HG03342 (cell line): ENCODE results near the gene DGKH.
"Not testable (repeated sequence)": the region's sequence is repeated elsewhere in the genome, so short reads cannot be mapped to it uniquely, and the experiment has no call there.

ENCODE experiments used
- ATAC-seq: cut with Tn5 transposase; IDR thresholded peaks from one replicate; pipeline ENCODE4 v1.9.1; 2021; ENCODE audit warnings: mild to moderate bottlenecking, moderate library complexity; ENCODE audit not compliant: unreplicated experiment

DGKH gene

DNA sequence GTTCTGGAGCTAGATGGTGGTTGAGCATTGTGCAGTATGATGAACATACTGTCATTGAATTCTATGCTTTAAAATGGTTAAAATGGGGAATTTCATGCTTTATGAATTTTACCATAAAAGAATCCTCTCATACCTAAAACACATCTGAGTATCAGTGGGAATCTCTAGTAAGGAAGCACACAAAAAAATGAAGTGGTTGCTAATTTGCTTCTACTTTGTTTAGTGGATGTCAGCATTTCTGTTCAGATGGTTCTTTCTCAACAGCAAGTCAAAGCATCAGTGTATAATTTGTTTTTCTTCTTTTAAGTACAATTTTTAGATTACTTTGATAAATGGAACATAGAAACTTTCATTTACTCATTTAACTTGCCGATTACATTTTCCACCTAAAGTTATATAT is 171.4 kb downstream of the DGKH start:
- no peak for ATAC-seq

DNA sequence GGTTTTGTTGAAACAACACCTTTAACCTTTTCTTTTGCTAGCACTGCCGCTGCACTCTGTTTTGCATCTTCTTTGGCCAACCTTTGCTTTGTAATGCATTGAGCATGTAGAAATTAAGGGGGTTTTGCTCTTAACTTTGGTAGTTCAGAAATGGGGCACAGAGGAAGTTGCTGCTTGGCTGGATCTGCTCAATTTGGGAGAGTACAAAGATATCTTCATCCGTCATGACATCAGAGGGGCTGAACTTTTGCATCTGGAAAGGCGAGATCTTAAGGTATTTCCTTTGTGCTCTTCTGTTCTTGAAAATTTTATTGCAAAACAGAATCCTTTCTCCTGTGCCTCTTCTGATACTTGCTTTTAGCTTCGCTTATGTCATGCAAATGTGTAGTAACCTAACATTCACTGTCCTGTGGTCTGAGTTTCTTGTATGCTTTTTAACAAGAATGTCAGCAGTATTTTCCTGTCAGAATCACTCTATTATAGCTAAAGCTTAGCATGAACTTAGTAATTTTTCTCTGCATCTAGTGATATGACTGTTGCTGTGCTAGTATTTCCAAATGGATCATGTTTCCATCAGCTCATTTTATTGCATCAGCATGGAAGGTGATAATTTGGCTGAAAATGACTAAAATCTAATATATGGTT is 172.8 kb downstream of the DGKH start:
- ATAC-seq: no peak

DNA sequence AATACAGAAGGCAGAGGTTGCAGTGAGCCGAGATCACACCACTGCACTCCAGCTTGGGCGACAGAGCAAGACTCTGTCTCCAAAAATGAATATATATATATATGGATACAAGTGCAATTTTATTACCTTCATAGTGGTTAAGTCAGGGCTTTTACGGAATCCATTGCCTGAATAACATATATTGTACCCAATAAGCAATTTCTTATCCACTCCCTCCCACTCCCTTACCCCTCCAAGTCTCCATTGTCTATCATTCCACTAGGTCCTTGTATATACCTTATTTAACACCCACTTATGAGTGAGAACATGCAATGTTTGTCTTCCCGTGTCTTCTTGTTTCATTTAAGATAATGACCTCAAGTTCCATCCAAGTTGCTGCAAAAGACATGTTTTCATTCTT is 175.2 kb downstream of the DGKH start:
- no peak for ATAC-seq

DNA sequence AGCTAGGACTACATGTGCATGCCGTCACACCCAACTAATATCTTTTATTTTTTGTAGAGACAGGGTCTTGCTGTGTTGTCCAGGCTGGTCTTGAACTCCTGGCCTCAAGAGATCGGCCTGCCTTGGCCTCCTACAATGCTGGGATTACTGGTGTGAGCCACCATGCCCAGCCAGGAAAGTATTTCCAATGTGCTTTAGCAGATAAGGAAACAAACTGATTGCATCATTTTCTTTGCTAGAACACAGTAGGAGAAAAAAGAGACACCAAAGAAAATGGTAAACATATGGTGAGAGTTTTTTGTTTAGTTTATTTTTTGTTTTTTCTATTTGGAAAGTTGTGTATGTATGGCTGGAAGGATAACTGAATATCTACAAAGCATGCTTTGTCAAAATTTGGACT is 176.6 kb downstream of the DGKH start:
- ATAC-seq: no peak

DNA sequence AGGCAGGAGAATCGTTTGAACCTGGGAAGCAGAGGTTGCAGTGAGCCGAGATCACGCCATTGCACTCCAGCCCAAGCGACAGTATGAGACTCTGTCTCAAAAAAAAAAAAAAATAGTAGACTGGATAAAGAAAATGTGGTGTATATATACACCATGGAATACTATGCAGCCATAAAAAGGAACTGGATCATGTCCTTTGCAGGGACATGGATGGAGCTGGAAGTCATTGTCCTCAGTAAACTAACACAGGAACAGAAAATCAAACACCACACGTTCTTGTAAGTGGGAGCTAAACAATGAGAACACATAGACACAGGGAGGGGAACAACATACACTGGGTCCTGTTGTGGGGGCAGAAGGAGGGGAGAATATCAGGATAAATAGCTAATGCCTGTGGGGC is 178.3 kb downstream of the DGKH start:
- not testable (repeated sequence) for ATAC-seq

DNA sequence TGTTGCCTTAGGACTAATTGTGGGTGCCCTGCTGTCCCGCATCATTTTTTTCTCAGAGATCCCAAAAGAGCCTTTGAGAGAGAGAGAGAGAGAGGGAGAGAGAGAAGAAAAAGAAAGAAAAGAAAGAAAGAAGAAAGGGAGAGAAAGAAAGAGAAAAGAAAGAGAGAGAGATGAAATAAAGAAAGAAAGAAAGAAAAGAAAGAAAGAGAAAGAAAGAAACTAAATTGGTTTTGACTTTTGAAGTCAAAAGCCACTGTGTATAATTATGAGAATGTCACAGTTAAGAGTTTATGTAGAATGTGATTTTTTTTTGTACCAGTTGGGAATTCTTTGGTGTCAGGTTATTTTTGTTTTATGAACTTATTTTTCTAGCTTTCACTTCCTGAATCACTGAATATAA is 180.1 kb downstream of the DGKH start:
- no peak for ATAC-seq

DNA sequence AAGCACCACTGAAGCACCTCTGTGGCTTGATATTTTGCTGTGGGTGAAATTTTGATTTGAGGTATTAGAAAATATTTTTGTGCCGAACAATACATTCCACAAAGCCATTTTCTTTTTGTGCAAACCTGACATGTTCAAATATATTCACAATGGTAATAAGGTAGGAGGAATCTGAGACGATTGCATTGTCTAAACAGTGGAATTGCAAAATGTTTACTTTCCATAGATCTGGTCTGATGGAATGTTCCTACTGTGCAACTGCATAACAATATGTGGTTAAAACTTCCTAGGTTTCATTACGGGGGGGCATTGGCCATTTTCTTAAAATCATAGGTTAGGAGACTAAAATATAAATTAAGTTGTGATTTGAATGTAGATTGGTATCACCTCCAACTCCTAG is 180.8 kb downstream of the DGKH start:
- ATAC-seq: no peak

DNA sequence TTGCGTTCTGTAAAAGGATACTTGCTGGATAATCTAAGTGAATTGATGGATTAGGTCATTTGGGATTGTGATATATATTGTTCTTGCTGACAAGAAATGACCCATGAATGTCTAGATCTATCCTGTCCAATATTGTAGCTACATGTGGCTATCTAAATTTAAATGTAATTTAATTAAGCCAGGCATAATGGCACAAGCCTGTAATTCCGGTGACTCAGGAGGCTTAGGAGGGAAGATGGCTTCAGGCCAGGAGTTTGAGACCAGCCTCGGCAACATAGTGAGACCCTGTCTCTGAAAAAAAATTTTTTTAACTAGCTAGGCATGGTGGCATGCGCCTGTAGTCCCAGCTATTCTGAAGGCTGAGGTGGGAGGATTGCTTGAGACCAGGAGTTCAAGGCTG is 184.2 kb downstream of the DGKH start:
- ATAC-seq: no peak

DNA sequence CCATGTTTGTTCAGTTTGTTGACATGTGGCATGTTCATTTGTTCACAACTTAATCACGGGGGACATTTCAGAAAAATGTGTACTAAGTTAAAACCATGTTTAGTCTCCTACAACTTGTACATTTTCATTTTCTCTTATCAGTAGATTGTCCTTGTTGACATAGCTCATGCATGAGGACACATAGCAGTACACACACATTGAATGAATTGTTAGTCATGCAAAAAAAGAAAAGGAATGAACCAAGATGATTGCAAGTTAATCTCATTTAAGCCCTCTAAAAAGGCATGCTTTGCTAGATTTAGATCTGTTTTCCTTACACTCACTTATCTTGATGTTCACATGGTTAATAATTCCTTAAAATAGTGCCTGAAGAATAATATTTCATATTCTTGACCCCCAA is 185.3 kb downstream of the DGKH start:
- no peak for ATAC-seq

DNA sequence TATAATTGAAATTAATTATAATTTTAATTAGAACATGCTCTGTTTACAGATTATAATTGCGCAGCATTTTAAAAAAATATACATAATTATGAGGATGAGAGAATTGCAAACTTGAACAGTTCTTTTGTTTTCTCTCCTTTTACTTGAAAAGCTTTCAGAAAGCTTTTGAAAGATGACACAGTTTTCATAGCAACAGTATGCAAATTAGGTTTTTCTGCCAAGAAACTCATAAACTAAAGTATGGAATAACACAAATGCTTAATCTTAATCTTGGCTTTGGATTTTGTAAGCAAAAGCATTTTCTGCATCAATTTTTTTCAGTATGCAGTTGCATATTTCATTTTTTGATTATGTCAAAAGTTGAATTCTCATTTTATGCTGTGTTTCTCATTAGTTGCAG is 190.7 kb downstream of the DGKH start:
- ATAC-seq: no peak

DNA sequence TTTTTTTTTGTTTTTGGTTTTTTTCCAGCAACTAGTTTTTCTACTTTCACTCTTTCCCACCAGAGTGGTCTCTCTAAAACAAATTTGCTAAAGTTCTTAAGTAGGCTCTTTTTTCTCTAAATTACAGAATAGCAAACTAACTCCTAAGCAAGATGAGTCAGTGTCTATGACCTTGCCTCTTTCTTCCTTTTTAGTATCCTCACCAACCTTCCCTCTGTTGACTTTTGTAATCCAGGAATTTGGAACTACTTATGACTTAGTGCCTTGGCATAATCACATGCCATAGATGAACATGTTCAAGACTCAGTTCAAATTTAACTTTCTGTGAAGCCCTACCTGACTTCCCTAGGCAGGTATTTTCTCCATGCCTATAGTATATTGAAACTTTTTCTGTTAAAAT is 191.2 kb downstream of the DGKH start:
- no peak for ATAC-seq

DNA sequence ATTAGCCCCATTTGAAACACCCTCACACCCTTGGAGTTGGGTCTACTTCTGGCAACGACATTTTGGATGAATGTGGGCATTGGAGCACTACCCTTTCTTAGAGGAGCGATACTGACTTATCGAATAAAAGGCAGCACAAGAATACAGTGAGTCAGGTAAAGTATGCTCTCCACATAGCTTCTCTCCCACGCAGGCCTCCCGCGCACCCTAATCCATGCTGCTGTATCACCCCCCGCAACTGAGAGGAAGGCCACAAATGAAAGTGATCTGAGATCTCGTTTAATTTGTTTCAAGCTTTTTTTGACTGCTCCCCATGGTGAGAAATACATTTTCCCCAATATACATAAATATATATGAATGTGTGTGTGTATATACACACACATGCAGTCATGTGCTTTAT is 198.1 kb downstream of the DGKH start:
- no peak for ATAC-seq

DNA sequence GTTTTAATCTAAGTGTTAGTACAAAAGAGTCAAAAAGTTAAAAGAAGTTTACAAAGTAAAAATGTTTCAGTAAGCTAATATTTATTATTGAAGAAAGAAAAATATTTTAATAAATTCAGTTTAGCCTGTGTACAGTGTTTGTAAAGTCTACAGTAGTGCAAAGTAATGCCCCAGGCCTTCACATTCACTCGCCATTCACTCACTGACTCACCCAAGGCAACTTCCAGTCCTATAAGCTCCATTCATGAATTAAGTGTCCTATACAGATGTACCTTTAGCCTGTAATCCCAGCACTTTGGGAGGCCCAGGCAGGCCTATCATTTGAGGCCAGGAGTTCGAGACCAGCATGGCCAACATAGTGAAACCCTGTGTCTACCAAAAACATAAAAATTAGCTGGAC is 199.4 kb downstream of the DGKH start:
- ATAC-seq: no peak

DNA sequence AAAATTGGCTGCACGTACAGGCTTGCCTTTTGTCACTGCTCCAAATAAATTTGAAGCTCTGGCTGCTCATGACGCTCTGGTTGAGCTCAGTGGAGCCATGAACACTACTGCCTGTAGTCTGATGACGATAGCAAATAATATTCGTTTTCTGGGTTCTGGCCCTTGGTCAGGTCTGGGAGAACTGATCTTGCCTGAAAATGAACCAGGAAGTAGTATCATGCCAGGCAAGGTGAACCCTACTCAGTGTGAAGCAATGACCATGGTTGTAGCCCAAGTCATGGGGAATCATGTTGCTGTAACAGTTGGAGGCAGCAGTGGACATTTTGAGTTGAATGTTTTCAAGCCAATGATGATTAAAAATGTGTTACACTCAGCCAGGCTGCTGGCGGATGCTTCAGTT is 207.4 kb downstream of the DGKH start:
- no peak for ATAC-seq

DNA sequence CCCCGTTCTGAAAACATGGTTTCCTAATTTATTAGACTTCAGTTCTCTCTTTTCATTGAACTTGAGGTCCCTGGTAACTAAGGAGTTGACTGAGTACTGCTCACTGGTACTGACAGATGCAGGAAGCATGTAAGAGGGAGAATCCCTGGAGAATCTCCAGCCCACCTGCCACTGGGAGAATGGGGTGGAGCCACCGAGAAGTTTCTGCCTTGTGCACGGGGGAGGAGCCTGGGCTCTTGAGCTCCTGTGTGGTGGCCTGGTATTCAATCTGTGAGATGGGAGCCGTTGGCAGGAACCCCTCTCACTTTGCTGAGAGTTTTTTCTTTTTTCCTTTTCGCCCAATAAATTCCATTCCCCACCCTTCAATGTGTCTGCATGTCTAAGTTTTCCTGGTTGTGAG is 210.3 kb downstream of the DGKH start:
- no peak for ATAC-seq

DNA sequence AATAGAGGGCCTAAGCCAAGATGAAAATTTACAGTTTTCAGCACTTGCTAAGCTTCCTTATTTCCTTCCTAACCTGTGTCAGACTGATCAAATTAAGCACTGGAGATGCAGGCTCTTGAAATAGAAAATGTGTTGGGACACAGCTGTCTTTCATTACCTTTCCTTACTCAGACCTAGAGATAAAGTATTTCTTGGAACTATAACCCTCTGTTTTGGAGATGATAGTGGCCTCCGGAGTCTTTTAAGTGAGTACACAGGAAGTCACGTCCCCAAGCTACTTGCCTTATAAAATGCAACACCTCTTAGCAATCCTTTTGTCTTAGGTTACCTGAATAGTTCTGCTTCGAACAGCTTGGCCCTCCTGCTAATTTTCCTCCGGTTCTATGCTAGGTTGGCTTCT is 211.1 kb downstream of the DGKH start:
- no peak for ATAC-seq

DNA sequence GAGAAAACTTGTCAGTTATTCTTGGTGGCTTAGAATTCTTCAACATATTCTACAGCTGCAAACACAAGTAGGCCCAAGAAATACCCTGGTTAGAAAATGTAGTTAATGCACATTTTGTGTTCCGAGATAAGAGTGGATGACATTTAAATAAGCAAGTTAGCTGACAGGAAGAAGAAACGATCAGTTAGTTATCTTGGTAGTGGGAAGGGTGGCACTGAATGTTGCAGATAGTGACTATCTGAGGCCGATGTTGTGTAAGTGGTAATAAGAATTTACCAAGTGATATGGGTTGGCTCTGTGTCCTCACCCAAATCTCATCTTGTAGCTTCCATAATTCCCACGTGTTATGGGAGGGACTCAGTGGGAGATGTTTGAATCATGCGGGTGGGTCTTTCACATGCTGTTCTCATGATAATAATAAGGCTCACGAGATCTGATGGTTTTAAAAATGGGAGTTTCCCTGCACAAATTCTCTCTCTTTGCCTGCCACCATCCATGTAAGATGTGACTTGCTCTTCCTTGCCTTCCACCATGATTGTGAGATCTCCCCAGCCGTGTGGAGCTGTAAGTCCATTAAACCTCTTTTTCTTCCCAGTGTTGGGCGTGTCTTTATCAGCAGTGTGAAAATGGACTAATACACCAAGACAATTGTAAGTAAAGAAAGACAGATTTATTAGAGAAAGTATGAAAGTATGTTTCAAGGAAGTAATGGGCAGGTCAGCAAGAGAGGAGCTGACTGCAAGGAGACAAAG is 212.6 kb downstream of the DGKH start:
- ATAC-seq: no peak

DNA sequence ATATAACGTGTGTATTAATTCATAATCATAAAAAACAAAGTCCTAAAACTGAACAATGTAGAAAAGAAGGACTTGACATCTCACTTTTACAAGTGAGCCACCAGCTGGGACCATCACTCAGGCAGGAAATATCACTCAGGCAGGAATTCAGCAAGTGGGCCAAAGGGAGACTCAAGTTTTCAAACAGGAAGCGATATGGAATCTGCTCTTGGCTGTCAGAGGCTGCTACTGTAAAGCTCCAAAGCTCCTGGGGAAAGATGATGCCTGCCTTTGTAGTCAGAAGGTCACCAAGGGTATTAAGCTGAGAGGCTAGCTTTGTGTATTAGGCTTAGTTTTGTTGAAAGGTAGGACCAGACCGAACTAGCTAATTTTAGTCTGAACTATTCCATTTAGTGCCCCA is 218.0 kb downstream of the DGKH start:
- no peak for ATAC-seq

DNA sequence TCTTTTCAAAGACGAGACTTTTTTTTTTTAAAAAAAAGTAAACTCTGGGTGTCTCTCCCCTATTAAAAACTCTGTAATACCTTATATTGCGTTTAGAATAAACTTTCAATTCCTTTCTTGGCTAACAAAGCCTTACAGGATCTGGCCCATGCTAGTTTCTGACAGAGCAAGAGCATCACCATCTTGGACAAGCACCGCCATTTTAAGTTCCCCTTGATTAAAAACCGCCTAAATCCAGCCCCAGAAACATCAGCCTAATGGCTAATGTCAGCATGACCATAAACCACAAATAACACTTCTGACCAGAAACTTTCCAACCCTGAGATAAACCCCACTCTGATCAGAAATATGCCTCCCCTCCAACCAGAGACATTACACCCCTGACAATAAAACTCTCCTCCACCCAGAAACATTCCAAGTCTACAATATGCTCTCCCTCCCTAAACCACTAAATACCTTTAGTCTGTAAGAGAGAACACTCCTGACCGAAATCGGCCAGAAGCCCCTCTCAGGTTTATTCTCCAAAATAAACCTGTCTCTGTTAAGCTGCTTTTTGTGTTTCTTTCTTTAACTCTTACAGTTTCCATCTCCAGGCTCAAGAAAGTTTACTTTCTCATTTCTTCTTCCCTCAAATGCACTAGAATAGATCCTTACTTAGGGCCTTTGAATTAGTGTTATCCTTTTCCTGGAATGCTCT is 221.9 kb downstream of the DGKH start:
- no peak for ATAC-seq

DNA sequence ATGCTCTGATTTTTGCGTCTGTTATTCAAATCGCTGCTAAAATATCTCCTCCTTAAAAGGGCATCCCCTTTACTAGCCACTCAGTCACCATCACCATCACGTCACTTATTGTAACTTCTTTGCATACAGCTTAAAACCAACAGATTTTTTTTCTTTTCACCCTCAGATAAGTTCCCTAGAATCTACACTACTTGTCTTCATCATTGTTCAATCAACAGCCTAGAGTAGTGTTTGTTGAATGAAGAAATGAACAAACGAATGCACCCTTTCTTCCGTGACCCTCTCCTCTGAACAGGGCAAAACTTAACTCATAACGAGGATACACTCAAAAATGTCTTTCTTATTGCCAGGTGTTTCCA is 222.4 kb downstream of the DGKH start:
- no peak for ATAC-seq

DNA sequence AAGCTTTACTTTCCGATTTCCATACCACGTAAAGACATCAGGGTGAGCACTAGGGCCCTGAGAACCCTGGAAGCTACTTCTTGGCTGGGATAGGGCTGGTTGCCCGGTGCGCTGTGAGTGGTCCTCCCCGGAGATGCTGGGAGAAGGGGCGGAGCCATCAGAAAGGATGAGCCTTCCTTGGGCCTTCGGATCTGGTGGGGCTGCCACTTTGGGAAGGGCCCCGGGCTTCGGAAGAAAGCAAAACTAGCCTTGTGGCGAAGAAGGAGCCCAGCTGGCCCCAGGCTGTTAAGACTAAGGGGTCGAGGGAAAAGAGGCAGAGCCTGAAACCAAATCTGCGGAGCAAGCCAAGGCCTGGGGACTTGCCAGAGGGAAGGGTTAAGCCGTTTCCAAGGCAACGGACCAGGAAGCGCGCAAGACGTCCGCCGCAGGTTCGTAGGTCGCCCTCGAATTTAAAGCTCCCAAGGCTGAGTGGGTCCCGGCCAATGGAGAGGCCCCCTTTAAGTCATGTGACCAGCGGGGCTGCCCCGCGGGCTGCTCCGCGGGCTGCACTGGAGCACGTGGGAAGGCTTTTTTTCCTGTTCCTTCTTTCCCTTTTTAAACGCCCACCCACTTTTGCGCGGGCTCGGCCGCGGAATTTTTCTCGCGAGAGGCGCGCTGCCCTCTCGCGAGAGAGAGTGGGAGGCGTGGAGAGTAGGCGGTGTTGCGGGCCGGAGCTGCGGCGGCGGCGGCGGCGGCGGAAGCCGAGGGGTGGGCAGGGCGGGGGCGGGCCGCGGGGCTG is 223.1 kb downstream of the DGKH start:
- peak; percentile 81 for ATAC-seq
